Keratinocyte (primary cell): ENCODE measurements around the gene USP12.

Experiments
- CTCF ChIP-seq, 3 experiments: IDR thresholded peaks in 1 of 3; conservative IDR thresholded peaks in 1 of 3; optimal IDR thresholded peaks in 1 of 3; 2 replicates in 2 of 3; 3 replicates in 1 of 3; pipeline versions ENCODE3 to v1.5.1; 2011; ENCODE audit warnings: low read length in 3 of 3, mild to moderate bottlenecking in 3 of 3, moderate library complexity in 2 of 3, control low read depth in 1 of 3, inconsistent platforms in 1 of 3; ENCODE audit not compliant: insufficient read depth in 2 of 3; ENCODE audit errors: extremely low read depth in 1 of 3
- EZH2 ChIP-seq: IDR thresholded peaks from one replicate; pipeline ENCODE4 v1.6.1; 2012; ENCODE audit warnings: inconsistent platforms, mild to moderate bottlenecking, low read length, moderate library complexity

DNA sequence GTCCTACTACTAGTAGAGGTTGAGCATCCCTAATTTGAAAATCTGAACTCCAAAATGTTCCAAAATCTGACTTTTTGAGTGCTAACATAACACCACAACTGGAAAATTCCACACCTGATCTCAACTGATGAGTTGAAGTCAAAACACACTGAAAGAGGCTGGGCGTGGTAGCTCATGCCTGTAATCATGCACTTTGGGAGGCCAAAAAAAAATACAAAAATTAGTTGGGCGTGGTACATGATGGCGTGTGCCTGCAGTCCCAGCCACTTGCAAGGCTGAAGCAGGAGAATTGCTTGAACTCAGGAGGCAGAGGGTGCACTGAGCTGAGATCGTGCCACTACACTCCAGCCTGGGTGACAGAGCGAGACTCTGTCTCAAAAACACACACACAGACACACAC is 29.9 kb downstream of the USP12 start:
- no peak for TF ChIP-seq CTCF (optimal IDR thresholded peaks at IDR 0.05 in 1 of 3, IDR thresholded peaks at IDR 0.05 in 1 of 3, conservative IDR thresholded peaks at IDR 0.05 in 1 of 3; ENCODE audit: extremely low read depth in 1 of 3, insufficient read depth in 2 of 3, low read length in 3 of 3)
- TF ChIP-seq EZH2: no peak
